Measurements from ENCODE around the gene CIT.
"Not testable (repeated sequence)": the region's sequence is repeated elsewhere in the genome, so short reads cannot be mapped to it uniquely, and the experiment has no call there.

The CIT gene, protein sequence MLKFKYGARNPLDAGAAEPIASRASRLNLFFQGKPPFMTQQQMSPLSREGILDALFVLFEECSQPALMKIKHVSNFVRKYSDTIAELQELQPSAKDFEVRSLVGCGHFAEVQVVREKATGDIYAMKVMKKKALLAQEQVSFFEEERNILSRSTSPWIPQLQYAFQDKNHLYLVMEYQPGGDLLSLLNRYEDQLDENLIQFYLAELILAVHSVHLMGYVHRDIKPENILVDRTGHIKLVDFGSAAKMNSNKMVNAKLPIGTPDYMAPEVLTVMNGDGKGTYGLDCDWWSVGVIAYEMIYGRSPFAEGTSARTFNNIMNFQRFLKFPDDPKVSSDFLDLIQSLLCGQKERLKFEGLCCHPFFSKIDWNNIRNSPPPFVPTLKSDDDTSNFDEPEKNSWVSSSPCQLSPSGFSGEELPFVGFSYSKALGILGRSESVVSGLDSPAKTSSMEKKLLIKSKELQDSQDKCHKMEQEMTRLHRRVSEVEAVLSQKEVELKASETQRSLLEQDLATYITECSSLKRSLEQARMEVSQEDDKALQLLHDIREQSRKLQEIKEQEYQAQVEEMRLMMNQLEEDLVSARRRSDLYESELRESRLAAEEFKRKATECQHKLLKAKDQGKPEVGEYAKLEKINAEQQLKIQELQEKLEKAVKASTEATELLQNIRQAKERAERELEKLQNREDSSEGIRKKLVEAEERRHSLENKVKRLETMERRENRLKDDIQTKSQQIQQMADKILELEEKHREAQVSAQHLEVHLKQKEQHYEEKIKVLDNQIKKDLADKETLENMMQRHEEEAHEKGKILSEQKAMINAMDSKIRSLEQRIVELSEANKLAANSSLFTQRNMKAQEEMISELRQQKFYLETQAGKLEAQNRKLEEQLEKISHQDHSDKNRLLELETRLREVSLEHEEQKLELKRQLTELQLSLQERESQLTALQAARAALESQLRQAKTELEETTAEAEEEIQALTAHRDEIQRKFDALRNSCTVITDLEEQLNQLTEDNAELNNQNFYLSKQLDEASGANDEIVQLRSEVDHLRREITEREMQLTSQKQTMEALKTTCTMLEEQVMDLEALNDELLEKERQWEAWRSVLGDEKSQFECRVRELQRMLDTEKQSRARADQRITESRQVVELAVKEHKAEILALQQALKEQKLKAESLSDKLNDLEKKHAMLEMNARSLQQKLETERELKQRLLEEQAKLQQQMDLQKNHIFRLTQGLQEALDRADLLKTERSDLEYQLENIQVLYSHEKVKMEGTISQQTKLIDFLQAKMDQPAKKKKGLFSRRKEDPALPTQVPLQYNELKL (N-terminal part only)

DNA sequence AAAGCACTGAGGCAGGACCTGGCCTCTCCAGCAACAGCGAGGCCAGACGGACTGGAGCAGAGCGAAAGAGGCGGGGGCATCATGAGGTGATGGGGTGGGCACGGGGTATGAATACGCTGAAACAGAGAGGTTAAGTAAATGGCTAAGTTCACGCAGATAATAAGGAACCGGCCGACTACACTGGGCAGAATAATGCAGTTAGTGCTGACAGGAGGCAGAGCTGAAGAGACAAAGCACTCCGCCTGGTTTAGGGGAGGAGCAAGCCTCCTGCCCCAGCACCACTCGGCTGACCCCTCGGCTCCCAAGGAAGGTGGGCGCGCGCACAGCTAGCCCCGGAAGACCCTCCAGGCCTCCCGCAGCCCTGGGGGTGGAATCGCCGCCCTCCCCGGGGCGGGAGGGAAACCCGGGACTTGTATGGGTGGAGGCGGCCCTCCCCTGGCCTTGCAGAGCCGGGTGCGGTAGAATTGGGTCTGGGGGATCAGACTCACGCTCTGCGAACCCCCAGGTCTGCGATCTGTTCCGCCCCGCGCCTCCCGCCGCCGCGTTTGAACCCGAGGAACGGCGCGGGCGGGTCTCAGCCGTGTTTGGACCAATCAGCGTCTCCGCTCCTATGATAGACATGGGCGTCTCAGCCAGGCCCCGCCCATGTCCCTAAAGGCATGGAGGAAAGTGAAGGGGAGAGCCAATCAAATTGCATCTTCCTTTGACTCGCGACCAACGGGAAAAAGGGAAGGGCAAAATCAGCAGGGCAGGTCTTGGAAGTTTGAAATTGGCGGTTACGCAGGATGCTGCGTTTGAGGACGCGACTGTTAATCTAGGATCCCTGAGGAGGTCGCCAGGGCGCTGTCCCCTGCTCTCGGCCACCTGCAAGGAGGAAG, at the start of gene CIT:
Gene CIT (minus strand): TSS at position 560 of the 878 bp plus-strand sequence. CDS start 1,152 bp downstream, outside the sequence.
- DNase-seq: peak; percentile 98

DNA sequence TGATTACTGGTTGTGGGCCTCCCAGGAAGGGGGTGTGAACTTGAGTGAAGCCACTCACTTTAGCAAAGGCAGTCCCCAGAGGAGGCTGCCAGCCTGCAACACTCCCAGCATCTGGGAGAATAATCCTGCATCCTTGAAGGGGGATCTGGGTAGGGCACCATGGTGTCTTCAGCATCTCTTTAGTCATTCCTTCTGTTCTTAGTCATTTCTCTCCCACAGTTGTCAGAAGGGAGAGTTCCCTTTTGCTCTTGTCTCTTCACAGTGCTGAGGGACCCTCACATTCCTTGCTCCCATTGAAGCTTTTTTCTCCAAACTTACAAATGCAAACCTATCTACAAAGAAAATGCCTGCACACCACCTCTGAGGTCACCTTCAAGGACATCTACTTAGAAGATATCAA, 48.1 kb upstream of the CIT start:
- no peak for DNase-seq

DNA sequence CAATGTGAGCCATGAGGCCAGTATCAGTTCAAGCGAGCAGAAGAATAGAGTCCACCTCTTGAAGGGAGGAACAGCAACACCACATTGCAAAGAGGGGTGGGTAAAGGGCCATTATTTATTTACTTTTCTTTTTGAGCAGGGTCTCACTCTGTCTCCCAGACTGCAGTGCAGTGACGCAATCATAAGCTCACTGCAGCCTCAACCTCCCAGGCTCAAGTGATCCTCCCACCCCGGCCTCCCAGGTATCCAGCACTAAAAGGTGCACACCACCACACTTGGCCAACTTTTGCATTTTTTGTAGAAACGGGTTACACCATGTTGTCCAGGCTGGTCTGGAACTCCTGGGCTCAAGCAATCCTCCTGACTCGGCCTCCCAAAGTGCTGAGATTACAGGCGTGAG, 42.9 kb upstream of the CIT start:
- DNase-seq: no peak

DNA sequence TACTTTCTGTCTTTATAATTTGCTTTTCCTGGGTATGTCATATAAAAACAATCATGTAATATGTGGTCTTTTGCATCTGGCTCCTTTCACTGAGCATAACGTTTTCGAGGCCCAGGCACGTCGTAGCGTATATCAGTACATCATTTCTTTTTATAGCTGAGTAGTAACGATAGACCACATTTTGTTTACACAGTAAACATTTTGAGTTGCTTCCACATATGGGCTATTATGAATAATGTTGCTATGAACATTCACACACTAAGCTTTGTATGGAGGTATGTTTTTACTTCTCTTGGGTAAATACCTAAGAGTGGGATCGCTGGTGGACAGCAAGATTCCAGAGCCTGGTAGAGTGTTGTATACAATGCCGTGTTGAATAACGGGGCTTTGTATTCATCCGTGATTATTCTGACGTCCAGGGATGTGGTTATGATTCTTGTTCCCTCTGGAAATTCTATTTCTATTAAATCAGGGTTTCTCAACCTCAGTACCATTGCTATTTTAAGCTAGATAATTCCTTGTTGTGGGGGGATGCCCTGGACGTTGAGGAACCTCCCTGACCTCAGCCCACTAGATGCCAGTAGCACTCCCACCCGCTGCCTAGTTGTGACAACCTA, 38.9 kb upstream of the CIT start:
- DNase-seq: no peak

DNA sequence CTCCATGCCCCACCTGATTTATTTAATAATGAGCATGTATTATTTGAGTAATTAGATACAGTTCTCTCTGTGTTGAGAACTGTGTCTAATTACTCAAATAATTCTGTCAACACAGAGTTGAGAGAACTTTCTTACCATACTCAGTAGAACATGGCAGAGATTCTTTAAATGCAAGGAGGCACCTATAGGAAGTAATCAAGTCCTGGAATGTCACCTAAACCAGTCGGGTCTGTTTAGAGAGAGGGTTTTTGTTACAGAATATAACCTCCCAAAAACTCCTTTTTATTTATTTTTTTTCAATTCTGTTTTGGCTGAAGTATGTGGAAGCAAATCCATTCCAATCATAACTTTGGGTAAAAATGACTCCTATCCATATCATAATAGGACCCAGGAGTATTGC, 37.5 kb upstream of the CIT start:
- DNase-seq: no peak

DNA sequence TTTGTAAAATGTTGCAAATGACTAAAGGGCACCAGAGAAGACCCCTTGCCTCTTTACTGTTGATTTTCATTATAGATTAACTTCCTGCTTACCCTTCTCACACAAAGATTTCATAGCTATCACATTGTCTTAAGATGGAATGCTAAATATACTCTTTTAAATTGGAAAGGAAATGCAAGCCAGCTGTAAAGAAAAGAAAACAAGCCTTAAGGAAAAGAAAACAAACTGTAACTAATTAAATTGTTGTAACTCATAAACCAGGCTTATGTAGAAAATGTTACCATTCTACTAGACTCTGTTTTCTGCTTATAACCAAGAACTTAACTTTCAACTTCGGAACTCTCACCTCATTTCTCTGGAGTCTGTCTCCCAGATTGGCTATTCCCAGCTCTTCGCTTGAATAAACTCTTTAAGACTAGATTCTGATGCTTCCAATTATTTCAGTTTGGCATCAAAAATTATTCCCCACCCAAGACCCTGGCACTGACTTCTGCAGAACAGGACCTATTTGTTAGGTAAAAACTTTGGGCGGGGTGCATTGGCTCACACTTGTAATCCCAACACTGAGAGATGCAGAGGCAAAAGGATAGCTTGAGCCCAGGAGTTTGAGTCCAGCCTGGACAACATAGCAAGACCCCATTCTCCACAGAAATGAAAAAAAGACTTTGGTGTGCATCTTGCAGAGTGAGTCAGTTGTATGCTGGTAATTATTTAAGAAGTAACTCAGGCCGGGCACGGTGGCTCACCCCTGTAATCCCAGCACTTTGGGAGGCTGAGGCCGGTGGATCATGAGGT, 36.6 kb upstream of the CIT start:
- DNase-seq: no peak

DNA sequence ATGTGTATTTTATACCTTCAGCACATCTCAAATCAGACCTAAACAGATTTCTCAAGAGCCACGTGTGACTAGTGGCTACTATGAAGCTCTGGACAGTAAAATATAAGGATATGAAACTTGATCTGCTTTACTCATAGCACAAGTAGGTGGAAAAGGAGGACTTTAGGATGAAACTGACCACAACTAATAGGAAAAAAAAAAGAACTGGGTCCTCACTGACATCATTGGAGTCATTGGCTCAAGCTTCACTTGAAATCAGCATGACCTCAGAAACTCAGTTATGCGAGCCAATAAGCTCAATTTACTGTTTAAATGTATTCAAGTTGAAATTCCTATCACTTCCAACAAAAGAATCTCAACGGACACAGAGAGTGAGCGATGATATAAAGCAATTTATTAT, 34.1 kb upstream of the CIT start:
- no peak for DNase-seq

DNA sequence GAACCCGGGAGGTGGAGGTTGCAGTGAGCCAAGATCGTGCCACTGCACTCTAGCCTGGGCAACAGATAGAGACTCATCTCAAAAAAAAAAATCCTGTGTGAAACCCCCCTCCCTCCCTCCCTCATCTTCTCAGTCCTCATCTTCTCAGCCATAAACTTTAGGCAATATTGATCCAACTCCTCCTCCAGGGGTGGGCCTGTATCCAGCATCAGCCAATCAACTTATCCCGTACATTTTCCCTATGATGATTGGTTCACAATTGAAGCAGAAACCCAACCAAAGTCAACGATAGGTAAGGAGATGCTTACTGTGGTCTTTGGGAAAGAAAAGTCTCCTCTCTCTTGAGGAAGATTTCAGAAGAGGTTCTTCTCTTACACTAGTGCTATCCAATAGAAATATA, 33.5 kb upstream of the CIT start:
- DNase-seq: no peak

DNA sequence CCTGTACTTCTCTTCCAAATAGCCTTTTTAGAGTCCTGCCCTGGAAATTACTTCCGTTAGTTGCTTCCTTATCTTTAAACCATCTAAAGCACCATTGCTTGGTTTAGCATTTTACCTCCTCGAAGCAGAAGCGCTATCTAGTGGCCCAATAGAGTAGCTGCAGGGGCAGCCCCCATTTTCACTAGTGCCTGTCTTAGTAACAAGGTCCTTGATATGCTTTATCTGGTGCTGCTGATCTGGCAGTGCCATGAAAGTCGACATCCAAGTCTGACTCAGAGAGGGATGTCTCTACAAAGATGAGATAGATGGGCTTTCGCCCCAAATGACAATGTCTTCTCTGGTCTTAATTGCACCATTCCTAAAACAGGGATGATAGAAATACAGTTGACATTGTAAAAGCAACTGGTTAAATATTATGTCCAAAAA, 25.0 kb upstream of the CIT start:
- DNase-seq: peak; percentile 86

DNA sequence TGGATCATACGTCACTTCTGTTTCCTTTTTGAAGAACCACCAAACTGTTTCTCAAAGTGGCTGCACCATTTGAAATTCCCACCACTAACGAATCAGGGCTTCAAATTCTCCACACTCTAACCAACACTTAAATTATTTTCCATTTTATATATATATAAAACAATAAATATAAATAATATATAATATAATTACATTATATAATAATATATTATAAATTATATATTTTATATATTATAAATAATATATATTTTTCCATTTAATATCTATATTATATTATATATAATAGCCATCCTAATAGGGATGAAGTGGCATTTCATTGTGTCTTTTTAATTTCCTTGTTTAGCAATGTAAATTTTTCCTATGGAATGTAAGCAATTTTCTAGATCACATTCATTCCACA, 24.6 kb upstream of the CIT start:
- no peak for DNase-seq

DNA sequence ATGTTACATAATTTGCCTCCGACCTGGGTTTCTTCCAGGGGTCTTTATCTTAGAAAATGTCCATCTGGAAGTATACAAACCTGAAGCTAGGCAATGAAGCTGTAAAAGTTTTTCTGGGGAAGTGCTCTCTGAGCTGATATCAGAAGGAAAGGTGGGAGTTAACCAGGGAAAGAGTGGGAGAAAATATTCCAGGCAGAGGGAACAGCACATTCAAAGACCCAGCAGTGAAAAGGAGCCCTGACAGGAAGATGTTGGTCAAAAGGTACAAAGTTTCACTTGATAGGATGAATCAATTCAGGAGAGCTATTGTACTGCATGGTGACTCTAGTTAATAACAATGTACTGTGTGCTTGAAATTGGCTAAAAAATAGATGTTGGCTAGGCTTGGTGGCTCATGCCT, 17.8 kb upstream of the CIT start:
- DNase-seq: no peak

DNA sequence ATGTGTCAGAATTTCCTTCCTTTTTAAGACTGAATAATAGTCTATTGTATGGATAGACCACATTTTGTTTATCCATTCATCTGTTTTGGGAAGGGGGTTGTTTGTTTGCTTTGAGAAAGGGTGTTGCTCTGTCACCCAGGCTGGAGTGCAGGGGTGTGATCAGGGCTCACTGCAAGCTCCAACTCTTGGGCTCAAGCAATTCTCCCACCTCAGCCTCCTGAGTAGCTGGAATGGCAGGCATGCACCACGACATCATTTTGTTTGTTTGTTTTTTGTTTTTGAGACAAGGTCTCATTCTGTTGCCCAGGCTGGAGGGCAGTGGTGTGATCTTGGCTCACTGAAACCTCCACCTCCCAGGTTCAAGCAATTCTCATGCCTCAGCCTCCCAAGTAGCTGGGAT, 15.5 kb upstream of the CIT start:
- not testable (repeated sequence) for DNase-seq

DNA sequence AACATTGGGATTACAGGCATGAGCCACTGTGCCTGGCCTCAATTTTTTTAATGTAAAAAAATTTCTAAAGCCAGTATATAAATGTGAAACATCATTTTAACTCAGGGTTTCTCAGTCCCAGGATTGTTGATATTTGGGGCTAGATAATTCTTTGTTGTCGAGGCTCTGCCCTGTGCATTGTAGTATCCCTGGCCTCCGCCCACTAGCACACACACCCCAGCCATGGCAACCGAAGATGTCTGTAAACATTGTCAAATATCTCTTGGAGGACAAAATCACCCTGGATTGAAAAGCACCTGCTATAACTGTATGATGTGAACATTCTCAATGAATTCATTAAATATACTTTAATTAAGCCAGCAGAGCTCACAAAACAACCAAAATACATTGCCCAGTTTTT, 8.4 kb upstream of the CIT start:
- DNase-seq: no peak

DNA sequence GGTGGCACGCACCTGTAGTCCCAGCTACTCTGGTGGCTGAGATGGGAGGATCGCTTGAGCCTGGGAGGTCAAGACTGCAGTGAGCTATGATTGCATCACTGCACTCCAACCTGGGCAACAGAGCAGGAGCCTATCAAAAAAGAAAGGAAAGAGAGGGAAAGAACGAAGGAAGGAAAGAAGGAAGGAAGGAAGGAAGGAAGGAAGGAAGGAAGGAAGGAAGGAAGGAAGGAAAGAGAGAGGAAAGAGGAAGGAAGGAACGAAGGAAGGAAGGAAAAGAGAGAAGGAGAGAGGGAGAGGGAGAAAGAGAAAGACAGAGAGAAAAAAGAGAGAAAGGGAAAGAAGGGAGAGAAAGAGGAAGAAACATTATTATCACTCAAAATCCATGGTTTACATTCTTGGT, 6.7 kb upstream of the CIT start:
- not testable (repeated sequence) for DNase-seq

DNA sequence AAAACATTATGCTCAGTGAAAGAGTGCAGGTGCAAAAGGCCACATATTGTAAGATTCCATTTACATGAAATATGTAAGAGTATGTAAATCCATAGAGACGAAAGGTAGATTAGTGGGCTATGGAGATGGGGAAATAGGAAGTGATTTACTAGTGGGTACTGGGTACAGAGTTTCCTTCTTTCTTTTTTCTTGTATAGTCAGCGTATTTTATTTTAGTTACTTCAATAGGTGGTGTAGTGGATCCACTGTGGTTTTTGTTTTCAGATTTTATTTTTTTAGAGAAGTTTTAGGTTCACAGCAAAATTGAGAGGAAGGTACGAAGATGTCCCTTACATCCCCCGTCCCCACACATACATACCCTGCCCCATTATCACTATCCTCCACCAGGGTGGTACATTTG, 6.1 kb upstream of the CIT start:
- no peak for DNase-seq

DNA sequence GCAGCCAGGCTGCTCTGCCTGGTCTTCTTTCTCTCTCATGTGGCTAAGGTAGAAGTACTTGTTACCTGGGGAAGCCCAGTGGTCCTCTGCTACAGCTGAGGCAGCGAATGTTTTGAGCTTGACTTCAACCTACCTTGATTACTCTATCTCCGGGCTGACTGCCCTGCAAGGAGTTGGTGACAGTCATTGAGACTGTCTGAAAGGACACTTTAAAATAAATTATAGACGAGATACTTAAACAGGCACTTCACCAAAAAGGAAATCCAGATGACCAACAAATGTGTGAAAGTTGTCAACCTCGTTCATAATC, 474 bp upstream of the CIT start:
- DNase-seq: no peak

DNA sequence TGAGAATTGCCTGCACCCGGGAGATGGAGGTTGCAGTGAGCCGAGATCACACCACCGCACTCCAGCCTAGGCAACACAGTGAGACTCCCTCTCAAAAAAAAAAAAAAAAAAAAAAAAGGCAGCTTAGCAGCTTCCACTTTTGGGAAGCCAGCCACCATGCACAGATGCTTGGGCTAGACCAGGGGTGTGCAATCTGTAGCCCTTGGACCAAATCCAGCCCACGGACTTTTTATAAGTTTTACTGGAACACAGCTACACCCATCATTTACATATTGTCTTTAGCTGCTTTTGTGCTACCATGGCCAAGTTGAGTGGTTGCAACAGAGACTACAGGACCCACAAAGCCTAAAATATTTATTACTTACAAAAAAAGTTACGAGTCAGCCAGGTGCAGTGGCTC, 6.7 kb downstream of the CIT start:
- DNase-seq: peak; percentile 55

DNA sequence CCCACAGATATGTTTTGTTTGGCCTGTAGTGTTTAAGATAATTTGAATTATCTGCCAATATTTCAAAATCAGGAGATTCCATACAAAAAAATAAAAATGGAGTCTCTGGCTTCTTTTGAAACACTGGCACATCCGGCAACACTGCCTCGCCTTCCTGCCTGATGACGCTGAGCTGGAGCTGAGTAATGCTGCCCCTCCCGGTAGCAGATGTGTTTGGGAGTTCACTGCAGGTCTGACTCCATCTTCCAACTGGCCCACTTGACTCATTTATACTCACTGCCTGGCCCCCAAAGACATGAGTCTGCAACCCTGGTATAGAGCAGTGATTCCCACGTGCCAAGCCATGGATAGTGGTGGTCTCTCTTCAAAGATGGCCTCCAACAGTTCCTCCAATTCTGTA, 7.4 kb downstream of the CIT start:
- DNase-seq: peak; percentile 8

DNA sequence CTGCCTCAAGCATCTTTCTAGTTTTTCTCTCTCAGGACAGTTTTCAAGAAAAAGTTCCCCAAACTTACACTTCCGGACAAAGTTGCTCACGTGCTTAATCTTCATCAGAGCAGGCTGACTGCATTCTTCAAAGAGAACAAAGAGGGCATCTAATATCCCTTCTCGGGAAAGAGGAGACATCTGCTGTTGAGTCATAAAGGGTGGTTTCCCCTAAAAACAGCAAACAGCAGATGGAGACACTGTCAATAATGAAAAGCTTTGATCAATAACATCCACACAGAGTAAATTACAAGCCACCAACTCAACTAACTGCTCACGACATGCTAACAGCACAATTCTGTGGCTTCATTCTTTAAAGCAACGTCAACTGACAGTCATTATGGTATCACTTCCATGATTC, 8.1 kb downstream of the CIT start:
- DNase-seq: no peak

DNA sequence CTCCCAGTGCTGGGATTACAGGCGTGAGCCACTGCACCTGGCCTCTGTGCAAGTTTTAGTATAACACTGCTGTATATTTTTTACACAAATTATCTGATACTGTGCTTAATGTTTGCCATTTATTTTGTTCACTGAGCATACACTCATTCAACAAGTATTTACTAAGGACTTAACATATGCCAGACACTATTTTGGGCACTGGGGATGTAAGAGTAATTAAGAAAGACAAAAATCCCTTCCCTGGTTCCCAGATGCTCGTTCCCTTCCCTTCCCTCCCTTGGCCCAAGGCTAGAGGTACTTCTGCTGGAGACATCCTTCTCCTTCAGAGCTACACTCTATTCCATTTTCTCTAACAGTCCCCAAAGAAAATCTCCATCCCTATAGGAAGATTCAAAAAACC, 12.5 kb downstream of the CIT start:
- DNase-seq: no peak

DNA sequence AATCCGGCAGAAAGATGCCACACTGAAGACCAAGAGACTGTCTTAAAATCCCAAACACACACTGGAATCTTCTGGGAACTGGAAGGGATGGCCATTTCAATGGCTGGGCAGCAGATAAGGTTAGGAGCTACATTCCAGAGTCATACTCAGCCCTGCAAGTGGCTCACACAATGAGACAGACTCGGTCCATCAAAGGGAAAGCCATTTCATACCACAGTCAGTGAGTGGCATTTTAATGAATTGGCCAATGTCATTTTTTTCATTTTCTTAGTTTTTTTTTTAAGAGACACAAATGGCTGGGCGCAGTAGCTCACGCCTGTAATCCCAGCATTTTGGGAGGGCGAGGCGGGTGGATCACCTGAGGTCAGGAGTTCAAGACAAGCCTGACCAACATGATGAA, 17.9 kb downstream of the CIT start:
- DNase-seq: no peak
